Stimulated activated CD4-positive, alpha-beta T cell treated with anti-CD3 and anti-CD28 coated beads, TNF-alpha, amount 100 ng/mL, for 1 hour (primary cell): ENCODE measurements around the gene NDFIP1.
"Not testable (repeated sequence)": the region's sequence is repeated elsewhere in the genome, so short reads cannot be mapped to it uniquely, and the experiment has no call there.

Experiments used
- DNase-seq, 3 donors: peaks; one replicate each; pipeline ENCODE4 v3.0.0-alpha.2; 2020; ENCODE audit warnings: low read depth in 3 of 3, low spot score in 1 of 3

The NDFIP1 gene

GRCh38 chr5:142108432-142109330 is at the start of gene NDFIP1:
NDFIP1 (plus strand) TSS chr5:142108779; CDS start chr5:142108975, 196 bp downstream.
- peak; percentile 59 to 77 (median 74) for DNase-seq

- DNase-seq, result no peak
These were observed 49.2 kb upstream of the NDFIP1 start for GRCh38 chr5:142059304-142059940.

- DNase-seq, result no peak
These were observed 45.2 kb upstream of the NDFIP1 start for GRCh38 chr5:142063376-142063775.

- no peak for DNase-seq
These were observed 44.7 kb upstream of the NDFIP1 start for GRCh38 chr5:142063878-142064331.

GRCh38 chr5:142065273-142065672 is 43.3 kb upstream of the NDFIP1 start:
- DNase-seq, result no peak

- no peak for DNase-seq
These were observed 38.8 kb upstream of the NDFIP1 start for GRCh38 chr5:142069606-142070399.

GRCh38 chr5:142070734-142071133 is 37.8 kb upstream of the NDFIP1 start:
- no peak for DNase-seq

- DNase-seq, result no peak
These were observed 36.1 kb upstream of the NDFIP1 start for GRCh38 chr5:142072488-142072887.

- no peak for DNase-seq
These were observed 35.1 kb upstream of the NDFIP1 start for GRCh38 chr5:142073362-142073988.

GRCh38 chr5:142074006-142074405 is 34.6 kb upstream of the NDFIP1 start:
- DNase-seq, result no peak

GRCh38 chr5:142078221-142078620 is 30.4 kb upstream of the NDFIP1 start:
- no peak for DNase-seq

GRCh38 chr5:142078706-142079105 is 29.9 kb upstream of the NDFIP1 start:
- DNase-seq, result no peak

GRCh38 chr5:142079306-142079721 is 29.3 kb upstream of the NDFIP1 start:
- no peak for DNase-seq

GRCh38 chr5:142080248-142080647 is 28.3 kb upstream of the NDFIP1 start:
- DNase-seq, result no peak

- no peak for DNase-seq
These were observed 26.3 kb upstream of the NDFIP1 start for GRCh38 chr5:142082182-142082781.

- no peak for DNase-seq
These were observed 22.4 kb upstream of the NDFIP1 start for GRCh38 chr5:142086229-142086628.

GRCh38 chr5:142086679-142087078 is 21.9 kb upstream of the NDFIP1 start:
- no peak for DNase-seq

GRCh38 chr5:142087920-142088679 is 20.5 kb upstream of the NDFIP1 start:
- DNase-seq, result no peak

- DNase-seq, result not testable (repeated sequence)
These were observed 19.6 kb upstream of the NDFIP1 start for GRCh38 chr5:142088855-142089479.
